HEK293 (cell line): ENCODE measurements around the gene BTRC.
A peak's percentile ranks its signal among the peaks of the same experiment; 100 is the strongest.

ENCODE experiments used
- AEBP2 ChIP-seq: fragments of 450-650 bp; formaldehyde crosslinking; IDR thresholded peaks from 2 replicates; pipeline ENCODE4 v1.5.1; 2016; ENCODE audit warnings: missing biosample characterization, missing genetic modification characterization, borderline replicate concordance
- EGR2 ChIP-seq: fragments of 450-650 bp; formaldehyde crosslinking; IDR thresholded peaks from 2 replicates; pipeline ENCODE4 v1.5.1; 2016; ENCODE audit warnings: low read depth, missing biosample characterization, missing genetic modification characterization
- GLIS1 ChIP-seq: fragments of 450-650 bp; formaldehyde crosslinking; IDR thresholded peaks from 2 replicates; pipeline ENCODE4 v1.5.1; 2016; ENCODE audit warnings: missing biosample characterization, missing genetic modification characterization
- HIC1 ChIP-seq: fragments of 450-650 bp; formaldehyde crosslinking; IDR thresholded peaks from 2 replicates; pipeline ENCODE4 v1.5.1; 2016; ENCODE audit warnings: missing biosample characterization, missing genetic modification characterization
- HOXD13 ChIP-seq: sonication (generic); formaldehyde crosslinking; IDR thresholded peaks from 2 replicates; pipeline ENCODE4 v1.8.0; 2022; ENCODE audit warnings: missing genetic modification reagents, borderline replicate concordance
- KLF10 ChIP-seq: fragments of 450-650 bp; IDR thresholded peaks from 2 replicates; pipeline ENCODE4 v1.5.1; 2018; ENCODE audit warnings: missing biosample characterization, mild to moderate bottlenecking, missing genetic modification characterization
- KLF7 ChIP-seq: fragments of 450-650 bp; formaldehyde crosslinking; IDR thresholded peaks from 2 replicates; pipeline ENCODE4 v1.5.1; 2016; ENCODE audit warnings: missing biosample characterization, missing genetic modification characterization, borderline replicate concordance
- KLF8 ChIP-seq: fragments of 450-650 bp; formaldehyde crosslinking; IDR thresholded peaks from 2 replicates; pipeline ENCODE4 v1.5.1; 2016; ENCODE audit warnings: missing biosample characterization, missing genetic modification characterization
- PBX3 ChIP-seq: sonication (generic); formaldehyde crosslinking; IDR thresholded peaks from 2 replicates; pipeline ENCODE4 v1.8.1; 2022; ENCODE audit warnings: mild to moderate bottlenecking, moderate library complexity, missing genetic modification reagents
- TSHZ1 ChIP-seq: fragments of 450-650 bp; formaldehyde crosslinking; IDR thresholded peaks from 2 replicates; pipeline ENCODE4 v1.5.1; 2016; ENCODE audit warnings: missing biosample characterization, missing genetic modification characterization, borderline replicate concordance
- WT1 ChIP-seq: fragments of 450-650 bp; formaldehyde crosslinking; IDR thresholded peaks from 2 replicates; pipeline ENCODE4 v1.5.1; 2016; ENCODE audit warnings: missing biosample characterization, missing genetic modification characterization
- YY2 ChIP-seq: fragments of 450-650 bp; formaldehyde crosslinking; IDR thresholded peaks from 2 replicates; pipeline ENCODE4 v1.5.1; 2016; ENCODE audit warnings: missing biosample characterization, missing genetic modification characterization
- ZBTB26 ChIP-seq: fragments of 450-650 bp; formaldehyde crosslinking; optimal IDR thresholded peaks from 2 replicates; pipeline ENCODE3; 2016; ENCODE audit warnings: missing biosample characterization, mild to moderate bottlenecking, missing genetic modification characterization
- ZBTB44 ChIP-seq: fragments of 450-650 bp; IDR thresholded peaks from 2 replicates; pipeline ENCODE4 v1.5.1; 2018; ENCODE audit warnings: missing biosample characterization, mild to moderate bottlenecking, missing genetic modification characterization
- ZEB2 ChIP-seq: fragments of 450-650 bp; formaldehyde crosslinking; IDR thresholded peaks from 2 replicates; pipeline ENCODE4 v1.5.1; 2016; ENCODE audit warnings: missing biosample characterization, missing genetic modification characterization
- ZNF121 ChIP-seq: fragments of 450-650 bp; formaldehyde crosslinking; IDR thresholded peaks from 2 replicates; pipeline ENCODE4 v1.5.1; 2016; ENCODE audit warnings: missing biosample characterization, missing genetic modification characterization
- ZNF140 ChIP-seq: fragments of 450-650 bp; formaldehyde crosslinking; IDR thresholded peaks from 2 replicates; pipeline ENCODE4 v1.5.1; 2016; ENCODE audit warnings: missing biosample characterization, missing genetic modification characterization
- ZNF302 ChIP-seq: fragments of 450-650 bp; formaldehyde crosslinking; IDR thresholded peaks from 2 replicates; pipeline ENCODE4 v1.5.1; 2016; ENCODE audit warnings: missing biosample characterization, missing genetic modification characterization, low read depth
- ZNF350 ChIP-seq: fragments of 450-650 bp; formaldehyde crosslinking; IDR thresholded peaks from 2 replicates; pipeline ENCODE4 v1.5.0; 2017; ENCODE audit warnings: missing biosample characterization, mild to moderate bottlenecking, missing genetic modification characterization
- ZNF426 ChIP-seq: fragments of 450-650 bp; formaldehyde crosslinking; IDR thresholded peaks from 2 replicates; pipeline ENCODE4 v1.5.1; 2017; ENCODE audit warnings: missing biosample characterization, missing genetic modification characterization, mild to moderate bottlenecking, inconsistent platforms, moderate library complexity
- ZNF473 ChIP-seq: fragments of 450-650 bp; formaldehyde crosslinking; IDR thresholded peaks from 2 replicates; pipeline ENCODE4 v1.5.1; 2017; ENCODE audit warnings: missing biosample characterization, missing genetic modification characterization
- ZNF548 ChIP-seq: fragments of 450-650 bp; formaldehyde crosslinking; IDR thresholded peaks from 2 replicates; pipeline ENCODE4 v1.5.1; 2016; ENCODE audit warnings: missing biosample characterization, missing genetic modification characterization
- ZNF549 ChIP-seq: fragments of 450-650 bp; IDR thresholded peaks from 2 replicates; pipeline ENCODE4 v1.5.1; 2018; ENCODE audit warnings: missing biosample characterization, missing genetic modification characterization, mild to moderate bottlenecking, inconsistent platforms, moderate library complexity
- ZNF654 ChIP-seq: fragments of 450-650 bp; formaldehyde crosslinking; IDR thresholded peaks from 2 replicates; pipeline ENCODE4 v1.5.1; 2016; ENCODE audit warnings: low read depth, missing biosample characterization, missing genetic modification characterization
- ZNF791 ChIP-seq: fragments of 450-650 bp; formaldehyde crosslinking; IDR thresholded peaks from 2 replicates; pipeline ENCODE4 v1.5.1; 2016; ENCODE audit warnings: missing biosample characterization, missing genetic modification characterization
- ZNF830 ChIP-seq: fragments of 450-650 bp; IDR thresholded peaks from 2 replicates; pipeline ENCODE4 v1.5.0; 2018; ENCODE audit warnings: missing biosample characterization, missing genetic modification characterization, low read depth, mild to moderate bottlenecking, moderate library complexity
- ZNF843 ChIP-seq: fragments of 450-650 bp; formaldehyde crosslinking; IDR thresholded peaks from 2 replicates; pipeline ENCODE4 v1.5.1; 2016; ENCODE audit warnings: missing biosample characterization, missing genetic modification characterization
- ZSCAN16 ChIP-seq: fragments of 450-650 bp; formaldehyde crosslinking; IDR thresholded peaks from 2 replicates; pipeline ENCODE4 v1.5.1; 2016; ENCODE audit warnings: missing biosample characterization, missing genetic modification characterization
- ZSCAN30 ChIP-seq: fragments of 450-650 bp; IDR thresholded peaks from 2 replicates; pipeline ENCODE4 v1.5.1; 2018; ENCODE audit warnings: missing biosample characterization, mild to moderate bottlenecking, missing genetic modification characterization, moderate library complexity

BTRC gene

GRCh38 chr10:101569622-101570427, 215.9 kb downstream of the BTRC start (continued):
- TF ChIP-seq HIC1 (peak; percentile 85), KLF8 (peak; percentile 98), ZNF830 (tag by site-specific recombination) (no peak), ZSCAN16 (tag by site-specific recombination) (peak; percentile 58), PBX3 (CRISPR knock-in tag) (no peak; the same call in 1 of the 2 replicates), ZNF121 (tag by site-specific recombination) (no peak), WT1 (tag by site-specific recombination) (peak; percentile 39; the same call in 1 of the 2 replicates), ZNF350 (tag by site-specific recombination) (no peak), KLF7 (tag by site-specific recombination) (peak; percentile 96), ZNF140 (no peak), HOXD13 (CRISPR knock-in tag) (no peak), ZBTB44 (no peak), GLIS1 (tag by site-specific recombination) (peak; percentile 97), KLF10 (tag by site-specific recombination) (peak; percentile 77; the same call in 1 of the 2 replicates), ZNF654 (peak; percentile 74), ZNF473 (tag by site-specific recombination) (no peak), ZSCAN30 (tag by site-specific recombination) (peak; percentile 62; the same call in 1 of the 2 replicates), ZNF548 (tag by site-specific recombination) (no peak), ZNF549 (tag by site-specific recombination) (no peak), ZNF843 (peak; percentile 52), AEBP2 (tag by site-specific recombination) (peak; percentile 79; the same call in 1 of the 2 replicates), ZNF426 (no peak), ZNF302 (tag by site-specific recombination) (no peak), ZEB2 (tag by site-specific recombination) (peak; percentile 67), TSHZ1 (no peak), YY2 (tag by site-specific recombination) (no peak), EGR2 (tag by site-specific recombination) (peak; percentile 88), ZNF791 (no peak), ZBTB26 (peak; percentile 64)
